ENCODE data around the gene PANK3. TPM values are rescaled to one million over a fixed set of nuclear protein-coding genes. Genes with fewer than 3 reads are reported as not detected.

The PANK3 gene
- total RNA-seq, 1 donor from 2014 or later = 107 TPM

- peaks cover 18% of the 10 kb centered on the region for H3K27me3 ChIP-seq (ENCODE audit: insufficient read depth, low read length)
- no peaks in the 10 kb centered on the region for H3K4me1 ChIP-seq (ENCODE audit: insufficient read depth, low read length)
- H4K20me1 ChIP-seq (ENCODE audit: insufficient read depth, low read length) = no peaks in the 10 kb centered on the region
- no peak overlapping the region for H3K4me3 ChIP-seq (ENCODE audit: insufficient read depth, low read depth, low read length)
- peaks cover 17% of the 10 kb centered on the region for H3K27me3 Mint-ChIP-seq (ENCODE audit: low read depth, unreplicated experiment)
- H3K4me2 ChIP-seq (ENCODE audit: low read length) = no peak overlapping the region
- no peak overlapping the region for H2AFZ ChIP-seq (ENCODE audit: low read depth, low read length)
- no peak overlapping the region for H3K9ac ChIP-seq (ENCODE audit: low read length)
- peaks cover 2% of the 10 kb centered on the region for H3K4me1 Mint-ChIP-seq (ENCODE audit: low read depth, unreplicated experiment)
- H3K36me3 Mint-ChIP-seq (ENCODE audit: low read depth, unreplicated experiment) = peaks cover 1% of the 10 kb centered on the region
- H3K27ac Mint-ChIP-seq (ENCODE audit: unreplicated experiment) = no peak overlapping the region
- no peak for FAIRE-seq
- peaks cover 10% of the 10 kb centered on the region for H3K9me3 Mint-ChIP-seq (ENCODE audit: unreplicated experiment)
- no peak for TF ChIP-seq CTCF (IDR thresholded peaks at IDR 0.05; ENCODE audit: insufficient read depth, low read depth, low read length)
- TF ChIP-seq EZH2 (IDR thresholded peaks at IDR 0.05; ENCODE audit: insufficient read depth, low read length) = no peak
- H3K9me3 ChIP-seq (ENCODE audit: insufficient read depth, low read depth, low read length) = no peaks in the 10 kb centered on the region
- H3K4me3 Mint-ChIP-seq (ENCODE audit: unreplicated experiment) = no peak overlapping the region
- H3K36me3 ChIP-seq (ENCODE audit: insufficient read depth, low read length) = no peaks in the 10 kb centered on the region
- H3K79me2 ChIP-seq (ENCODE audit: insufficient read depth, low read length) = no peaks in the 10 kb centered on the region
- H3K27ac ChIP-seq (ENCODE audit: low read depth, low read length) = no peak overlapping the region
- peak; percentile 59 for DNase-seq (ENCODE audit: low read depth)
These were observed 12.8 kb upstream of the PANK3 start for GRCh38 chr5:168592014-168592368.

- Histone ChIP-seq H3K9ac (ENCODE audit: low read length) (no peak overlapping the region), H4K20me1 (ENCODE audit: insufficient read depth, low read length) (no peaks in the 10 kb centered on the region), H3K36me3 (ENCODE audit: insufficient read depth, low read length) (no peaks in the 10 kb centered on the region), H3K4me1 (ENCODE audit: insufficient read depth, low read length) (no peaks in the 10 kb centered on the region), H3K4me2 (ENCODE audit: low read length) (no peak overlapping the region), H3K27me3 (ENCODE audit: insufficient read depth, low read length) (peaks cover 18% of the 10 kb centered on the region), H3K9me3 (ENCODE audit: insufficient read depth, low read depth, low read length) (no peaks in the 10 kb centered on the region), H3K4me3 (ENCODE audit: insufficient read depth, low read depth, low read length) (no peak overlapping the region), H3K79me2 (ENCODE audit: insufficient read depth, low read length) (no peaks in the 10 kb centered on the region), H2AFZ (ENCODE audit: low read depth, low read length) (no peak overlapping the region), H3K27ac (ENCODE audit: low read depth, low read length) (no peak overlapping the region)
- peaks cover 17% of the 10 kb centered on the region for H3K27me3 Mint-ChIP-seq (ENCODE audit: low read depth, unreplicated experiment)
- TF ChIP-seq CTCF (IDR thresholded peaks at IDR 0.05; ENCODE audit: insufficient read depth, low read depth, low read length) = no peak
- no peak for TF ChIP-seq EZH2 (IDR thresholded peaks at IDR 0.05; ENCODE audit: insufficient read depth, low read length)
- peaks cover 8% of the 10 kb centered on the region for H3K9me3 Mint-ChIP-seq (ENCODE audit: unreplicated experiment)
- FAIRE-seq (no peak), DNase-seq (ENCODE audit: low read depth) (no peak)
- no peak overlapping the region for H3K4me3 Mint-ChIP-seq (ENCODE audit: unreplicated experiment)
- H3K27ac Mint-ChIP-seq (ENCODE audit: unreplicated experiment) = no peak overlapping the region
- H3K36me3 Mint-ChIP-seq (ENCODE audit: low read depth, unreplicated experiment) = peaks cover 1% of the 10 kb centered on the region
- peaks cover 2% of the 10 kb centered on the region for H3K4me1 Mint-ChIP-seq (ENCODE audit: low read depth, unreplicated experiment)
These were observed 12.3 kb upstream of the PANK3 start for GRCh38 chr5:168591302-168592013.

- Histone ChIP-seq H3K9ac (ENCODE audit: low read length) (no peak overlapping the region), H2AFZ (ENCODE audit: low read depth, low read length) (no peak overlapping the region), H3K4me2 (ENCODE audit: low read length) (no peak overlapping the region), H3K27me3 (ENCODE audit: insufficient read depth, low read length) (peaks cover 20% of the 10 kb centered on the region), H3K79me2 (ENCODE audit: insufficient read depth, low read length) (no peaks in the 10 kb centered on the region), H3K36me3 (ENCODE audit: insufficient read depth, low read length) (no peaks in the 10 kb centered on the region), H3K9me3 (ENCODE audit: insufficient read depth, low read depth, low read length) (no peaks in the 10 kb centered on the region), H3K27ac (ENCODE audit: low read depth, low read length) (no peak overlapping the region), H3K4me3 (ENCODE audit: insufficient read depth, low read depth, low read length) (no peak overlapping the region), H4K20me1 (ENCODE audit: insufficient read depth, low read length) (no peaks in the 10 kb centered on the region), H3K4me1 (ENCODE audit: insufficient read depth, low read length) (no peaks in the 10 kb centered on the region)
- Mint-ChIP-seq H3K4me1 (ENCODE audit: low read depth, unreplicated experiment) (peaks cover 2% of the 10 kb centered on the region), H3K27me3 (ENCODE audit: low read depth, unreplicated experiment) (peaks cover 16% of the 10 kb centered on the region), H3K27ac (ENCODE audit: unreplicated experiment) (no peak overlapping the region), H3K4me3 (ENCODE audit: unreplicated experiment) (no peak overlapping the region), H3K9me3 (ENCODE audit: unreplicated experiment) (peaks cover 6% of the 10 kb centered on the region), H3K36me3 (ENCODE audit: low read depth, unreplicated experiment) (no peaks in the 10 kb centered on the region)
- DNase-seq (ENCODE audit: low read depth) = no peak
- TF ChIP-seq EZH2 (IDR thresholded peaks at IDR 0.05; ENCODE audit: insufficient read depth, low read length) (no peak), CTCF (IDR thresholded peaks at IDR 0.05; ENCODE audit: insufficient read depth, low read depth, low read length) (no peak)
- FAIRE-seq = no peak
These were observed 11.5 kb upstream of the PANK3 start for GRCh38 chr5:168590666-168591065.

Data from astrocyte (in vitro differentiated cells and primary cell).